Neuronal stem cell (in vitro differentiated cells): ENCODE results near the gene STAT3.

Source experiments
- DNase-seq: peaks from one replicate; pipeline ENCODE4 v3.0.0-alpha.2; 2013; ENCODE audit warnings: low spot score
- H2AFZ ChIP-seq: one replicate; pipeline ENCODE4 v1.6.1; 2013; ENCODE audit warnings: mild to moderate bottlenecking, low read length, inconsistent platforms
- H2AK5ac ChIP-seq: 2 replicates; pipeline ENCODE4 v1.6.1; 2013; ENCODE audit warnings: low read depth, mild to moderate bottlenecking, inconsistent platforms, low read length, moderate library complexity, mixed read lengths
- H2BK120ac ChIP-seq: 2 replicates; pipeline ENCODE4 v1.6.1; 2013; ENCODE audit warnings: low read depth, mild to moderate bottlenecking, inconsistent platforms, low read length, moderate library complexity, mixed read lengths
- H2BK12ac ChIP-seq: one replicate; pipeline ENCODE4 v1.6.1; 2013; ENCODE audit warnings: low read length, inconsistent platforms
- H2BK15ac ChIP-seq: 2 replicates; pipeline ENCODE4 v1.6.1; 2013; ENCODE audit warnings: mild to moderate bottlenecking, low read length, inconsistent platforms, mixed read lengths
- H2BK5ac ChIP-seq: one replicate; pipeline ENCODE4 v1.6.1; 2013; ENCODE audit warnings: inconsistent platforms, mild to moderate bottlenecking, low read length, moderate library complexity
- H3K14ac ChIP-seq: one replicate; pipeline ENCODE4 v1.6.1; 2013; ENCODE audit warnings: low read length, inconsistent platforms
- H3K18ac ChIP-seq: 2 replicates; pipeline ENCODE4 v1.6.1; 2013; ENCODE audit warnings: low read length, inconsistent platforms
- H3K23ac ChIP-seq: 2 replicates; pipeline ENCODE4 v1.6.1; 2013; ENCODE audit warnings: low read depth, mild to moderate bottlenecking, mixed read lengths, low read length, inconsistent platforms; ENCODE audit not compliant: poor library complexity
- H3K27ac ChIP-seq: replicated peaks from 3 replicates; pipeline ENCODE4 v1.5.1; 2013; ENCODE audit warnings: low read length, inconsistent platforms
- H3K27me3 ChIP-seq, 3 experiments: 2 replicates each; pipeline ENCODE4 v1.6.1; 2013; ENCODE audit warnings: low read length in 3 of 3, mild to moderate bottlenecking in 2 of 3, inconsistent platforms in 1 of 3, low read depth in 1 of 3, mixed read lengths in 1 of 3, moderate library complexity in 1 of 3; ENCODE audit not compliant: control insufficient read depth in 3 of 3, insufficient read depth in 3 of 3
- H3K36me3 ChIP-seq, 2 donors: replicated peaks in 1 of 2; 2 replicates each; pipeline ENCODE4 v1.6.1; 2013; ENCODE audit warnings: low read length in 2 of 2; ENCODE audit not compliant: control insufficient read depth in 2 of 2, insufficient read depth in 2 of 2
- H3K4ac ChIP-seq: 2 replicates; pipeline ENCODE4 v1.6.1; 2013; ENCODE audit warnings: inconsistent platforms, mild to moderate bottlenecking, low read length, moderate library complexity
- H3K4me1 ChIP-seq, 2 donors: 1 replicate in 1 of 2; 2 replicates in 1 of 2; pipeline ENCODE4 v1.6.1; 2013; ENCODE audit warnings: low read length in 2 of 2, low read depth in 1 of 2; ENCODE audit not compliant: control insufficient read depth in 2 of 2, insufficient read depth in 1 of 2
- H3K4me2 ChIP-seq: one replicate; pipeline ENCODE4 v1.6.1; 2013; ENCODE audit warnings: mild to moderate bottlenecking, low read length, inconsistent platforms; ENCODE audit not compliant: insufficient read depth, poor library complexity, severe bottlenecking
- H3K4me3 ChIP-seq, 2 donors: 2 replicates each; pipeline ENCODE4 v1.5.1; 2013; ENCODE audit warnings: low read length in 2 of 2, mild to moderate bottlenecking in 2 of 2, inconsistent platforms in 1 of 2, moderate library complexity in 1 of 2
- H3K79me1 ChIP-seq: one replicate; pipeline ENCODE4 v1.6.1; 2013; ENCODE audit warnings: low read depth, mild to moderate bottlenecking, inconsistent platforms, low read length, moderate library complexity
- H3K9ac ChIP-seq: one replicate; pipeline ENCODE4 v1.6.1; 2013; ENCODE audit warnings: mild to moderate bottlenecking, low read depth, low read length, inconsistent platforms; ENCODE audit not compliant: poor library complexity
- H3K9me3 ChIP-seq, 2 donors: replicated peaks in 1 of 2; 2 replicates each; pipeline versions ENCODE3 to v1.6.1; 2013; ENCODE audit warnings: low read length in 2 of 2, mild to moderate bottlenecking in 2 of 2, inconsistent platforms in 1 of 2, low read depth in 1 of 2, mixed read lengths in 1 of 2, moderate library complexity in 1 of 2; ENCODE audit not compliant: control insufficient read depth in 2 of 2, insufficient read depth in 1 of 2
- H4K8ac ChIP-seq: one replicate; pipeline ENCODE4 v1.6.1; 2013; ENCODE audit warnings: low read depth, mild to moderate bottlenecking, inconsistent platforms, low read length, moderate library complexity
- H4K91ac ChIP-seq: one replicate; pipeline ENCODE4 v1.6.1; 2013; ENCODE audit warnings: low read length, low read depth, mild to moderate bottlenecking, inconsistent platforms; ENCODE audit not compliant: poor library complexity
- WGBS, 2 donors: extraction: QIAGEN DNeasy Blood & Tissue Kit; methylation state at CpG; one replicate each; pipeline ENCODE4 v1.1.7; 2013; ENCODE audit warnings: missing lambda C conversion rate in 2 of 2, mixed read lengths in 1 of 2; ENCODE audit not compliant: insufficient read length in 2 of 2, insufficient replicate concordance in 1 of 2; ENCODE audit errors: extremely low coverage in 2 of 2; 5-methylcytosine and 5-hydroxymethylcytosine counted together

Gene STAT3

DNA sequence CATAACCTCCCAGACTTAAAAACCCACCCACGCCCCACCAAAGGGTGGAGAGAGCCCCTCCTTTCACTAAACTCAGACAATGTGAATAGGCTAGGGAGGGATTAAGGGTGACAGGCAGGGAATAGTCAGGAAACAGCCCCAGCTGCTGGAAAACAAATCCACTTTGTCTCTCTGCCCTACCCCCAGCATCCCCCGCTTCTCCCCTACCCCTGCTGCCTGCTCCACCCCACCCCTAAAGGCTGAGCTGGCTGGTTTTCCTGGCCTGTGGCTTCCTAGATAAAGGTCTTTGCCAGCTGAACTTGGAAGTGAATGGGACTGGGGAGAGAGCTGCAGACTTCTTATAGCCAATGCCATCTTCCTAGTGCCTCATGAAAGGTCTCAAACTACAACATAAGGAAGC is 19.8 kb upstream of the STAT3 start:
- H3K18ac ChIP-seq = no peak overlapping the region
- no peak overlapping the region for H4K8ac ChIP-seq
- no peak overlapping the region for H2AK5ac ChIP-seq
- H3K27ac ChIP-seq = no peak overlapping the region
- no peak overlapping the region for H2BK5ac ChIP-seq
- peaks cover 0 to 3% of the 10 kb centered on the region in 2 donors for H3K36me3 ChIP-seq
- H2BK120ac ChIP-seq = no peak overlapping the region
- no peak overlapping the region for H3K4ac ChIP-seq
- no peak for DNase-seq
- H3K23ac ChIP-seq = no peak overlapping the region
- no CpG with 5 or more reads among the region's 2 CpGs for WGBS, 2 donors
- no peak overlapping the region for H3K4me3 ChIP-seq
- no peak overlapping the region for H2BK12ac ChIP-seq
- no peak overlapping the region for H4K91ac ChIP-seq
- H2AFZ ChIP-seq = peak overlapping the region; percentile 56
- no peak overlapping the region for H3K14ac ChIP-seq
- no peaks in the 10 kb centered on the region for H3K27me3 ChIP-seq
- H3K9ac ChIP-seq = no peak overlapping the region
- H2BK15ac ChIP-seq = no peak overlapping the region
- no peak overlapping the region for H3K4me2 ChIP-seq
- peaks cover 6 to 16% of the 10 kb centered on the region in 2 donors for H3K4me1 ChIP-seq
- H3K79me1 ChIP-seq = no peaks in the 10 kb centered on the region
- no peaks in the 10 kb centered on the region for H3K9me3 ChIP-seq

DNA sequence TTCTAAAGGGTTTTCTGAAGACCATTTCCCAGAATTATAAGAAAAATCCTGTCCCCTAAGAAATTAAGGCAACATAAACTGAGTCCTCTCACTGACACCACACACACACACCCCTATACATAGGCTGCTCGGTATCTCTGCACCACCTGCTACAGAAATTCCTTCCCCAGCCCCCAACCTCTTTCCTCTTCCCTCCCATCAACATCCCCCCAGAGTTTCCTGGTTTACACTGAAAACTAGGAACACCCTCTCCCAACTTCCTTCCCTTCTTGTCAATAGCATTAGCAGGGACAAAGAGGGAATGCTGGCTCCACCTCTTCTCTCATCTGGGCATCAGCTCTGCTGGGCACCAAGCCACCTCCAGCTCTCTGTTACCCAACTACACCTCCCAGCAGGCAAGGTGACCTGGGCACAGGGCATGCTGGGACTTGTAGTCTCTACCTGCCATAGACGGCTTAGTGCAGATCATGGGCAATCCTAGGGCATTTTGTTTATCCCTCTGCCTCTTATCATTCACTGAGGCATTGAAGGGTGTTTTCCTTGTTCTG is 19.1 kb upstream of the STAT3 start:
- H3K4me1 ChIP-seq = peaks cover 12 to 23% of the 10 kb centered on the region in 2 donors
- H4K8ac ChIP-seq = no peak overlapping the region
- peak overlapping the region; percentile 56 for H2AFZ ChIP-seq
- no CpG with 5 or more reads among the region's 2 CpGs for WGBS, 2 donors
- no peak overlapping the region for H3K9ac ChIP-seq
- no peak overlapping the region for H4K91ac ChIP-seq
- no peak for DNase-seq
- no peak overlapping the region for H3K14ac ChIP-seq
- no peaks in the 10 kb centered on the region for H3K27me3 ChIP-seq
- no peak overlapping the region for H3K23ac ChIP-seq
- no peaks in the 10 kb centered on the region for H3K79me1 ChIP-seq
- peak overlapping the region; percentile 38 for H2BK15ac ChIP-seq
- no peak overlapping the region for H2AK5ac ChIP-seq
- no peak overlapping the region for H3K4me3 ChIP-seq
- no peak overlapping the region for H2BK120ac ChIP-seq
- H3K4me2 ChIP-seq = no peak overlapping the region
- no peak overlapping the region for H3K18ac ChIP-seq
- no peak overlapping the region for H3K27ac ChIP-seq
- H2BK5ac ChIP-seq = no peak overlapping the region
- no peak overlapping the region for H2BK12ac ChIP-seq
- H3K9me3 ChIP-seq = no peaks in the 10 kb centered on the region
- H3K36me3 ChIP-seq = peaks cover 0 to 3% of the 10 kb centered on the region in 2 donors
- no peak overlapping the region for H3K4ac ChIP-seq

GRCh38 chr17:42406615-42407288 is 18.5 kb upstream of the STAT3 start:
- no peak for DNase-seq
- Histone ChIP-seq H3K36me3 (peaks cover 0 to 3% of the 10 kb centered on the region in 2 donors), H3K27ac (no peak overlapping the region)

GRCh38 chr17:42405963-42406495 is 17.8 kb upstream of the STAT3 start:
- Histone ChIP-seq H3K9ac (no peak overlapping the region), H3K36me3 (peaks cover 0 to 3% of the 10 kb centered on the region in 2 donors), H2BK120ac (no peak overlapping the region), H3K23ac (no peak overlapping the region), H3K14ac (no peak overlapping the region), H3K27me3 (no peaks in the 10 kb centered on the region), H2BK15ac (no peak overlapping the region), H3K4me1 (peaks cover 15 to 29% of the 10 kb centered on the region in 2 donors), H2BK12ac (no peak overlapping the region), H2AFZ (no peak overlapping the region), H4K91ac (no peak overlapping the region), H4K8ac (no peak overlapping the region), H3K9me3 (no peaks in the 10 kb centered on the region), H3K79me1 (no peaks in the 10 kb centered on the region), H2AK5ac (no peak overlapping the region), H3K4me2 (no peak overlapping the region), H2BK5ac (no peak overlapping the region), H3K18ac (no peak overlapping the region), H3K4ac (no peak overlapping the region), H3K27ac (no peak overlapping the region), H3K4me3 (no peak overlapping the region)
- WGBS, 2 donors = no CpG with 5 or more reads among the region's 26 CpGs
- no peak for DNase-seq

More at GRCh38 chr17:42406615-42407288, 18.5 kb upstream of the STAT3 start:
- no peaks in the 10 kb centered on the region for H3K27me3 ChIP-seq
- H3K14ac ChIP-seq = no peak overlapping the region
- no peak overlapping the region for H2BK5ac ChIP-seq
- no peak overlapping the region for H2AK5ac ChIP-seq
- no peak overlapping the region for H3K9ac ChIP-seq
- H3K4ac ChIP-seq = no peak overlapping the region
- H2BK120ac ChIP-seq = no peak overlapping the region
- H3K4me1 ChIP-seq = peaks cover 15 to 29% of the 10 kb centered on the region in 2 donors
- H4K91ac ChIP-seq = no peak overlapping the region
- no peak overlapping the region for H3K4me3 ChIP-seq
- WGBS, 2 donors = no CpG with 5 or more reads among the region's 5 CpGs
- H3K23ac ChIP-seq = no peak overlapping the region
- H3K4me2 ChIP-seq = no peak overlapping the region
- H3K18ac ChIP-seq = no peak overlapping the region
- peak overlapping the region; percentile 56 for H2AFZ ChIP-seq
- H2BK12ac ChIP-seq = no peak overlapping the region
- H4K8ac ChIP-seq = no peak overlapping the region
- H3K9me3 ChIP-seq = no peaks in the 10 kb centered on the region
- H3K79me1 ChIP-seq = no peaks in the 10 kb centered on the region
- peak overlapping the region; percentile 38 for H2BK15ac ChIP-seq
